Nephron (organoid): ENCODE results near the gene ACSF3.

Experiments used
- H3K27ac Mint-ChIP-seq, 3 experiments: 2 replicates each; pipeline ENCODE4 v1.8.0; 2020; ENCODE audit warnings: mixed read lengths in 3 of 3, mild to moderate bottlenecking in 2 of 3, moderate library complexity in 1 of 3
- H3K27me3 Mint-ChIP-seq: 2 replicates; pipeline ENCODE4 v1.8.0; 2021; ENCODE audit warnings: low read depth, mild to moderate bottlenecking, moderate library complexity, mixed read lengths
- H3K36me3 Mint-ChIP-seq: 2 replicates; pipeline ENCODE4 v1.8.0; 2020; ENCODE audit warnings: low read depth, mixed read lengths
- H3K4me1 Mint-ChIP-seq: 2 replicates; pipeline ENCODE4 v1.8.0; 2020; ENCODE audit warnings: mixed read lengths
- H3K4me3 Mint-ChIP-seq, 3 experiments: 2 replicates each; pipeline ENCODE4 v1.8.0; 2020; ENCODE audit warnings: mild to moderate bottlenecking in 3 of 3, mixed read lengths in 3 of 3, moderate library complexity in 2 of 3
- H3K9me3 Mint-ChIP-seq: 2 replicates; pipeline ENCODE4 v1.8.0; 2020; ENCODE audit warnings: mixed read lengths
- TF ChIP-seq, protein P1 (sequence below), 3 experiments: fragments of 200-600 bp; sonication (generic); IDR thresholded peaks; one replicate each; pipeline ENCODE4 v1.5.0; 2021; ENCODE audit warnings: antibody characterized with exemption in 3 of 3; ENCODE audit not compliant: unreplicated experiment in 3 of 3

The ACSF3 gene

DNA sequence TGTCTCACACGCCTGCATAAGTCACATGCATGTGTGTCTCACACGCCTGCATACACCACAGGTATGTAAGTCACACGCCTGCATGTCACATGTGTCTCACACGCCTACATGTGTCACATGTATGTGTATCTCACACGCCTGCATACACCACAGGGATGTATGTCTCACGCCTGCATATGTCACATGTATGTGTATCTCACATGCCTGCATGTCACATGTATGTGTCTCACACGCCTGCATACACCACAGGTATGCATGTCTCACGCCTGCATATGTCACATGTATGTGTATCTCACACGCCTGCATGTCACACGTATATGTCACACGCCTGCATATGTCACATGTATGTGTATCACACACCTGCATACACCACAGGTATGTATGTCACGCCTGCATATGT, 64.1 kb downstream of the ACSF3 start:
- Mint-ChIP-seq H3K4me1 (peaks cover 8% of the 10 kb centered on the region), H3K36me3 (peaks cover under 1% of the 10 kb centered on the region), H3K4me3 (no peak overlapping the region), H3K27ac (no peak overlapping the region), H3K9me3 (no peaks in the 10 kb centered on the region), H3K27me3 (peaks cover 10% of the 10 kb centered on the region)
- TF ChIP-seq, protein P1, sequence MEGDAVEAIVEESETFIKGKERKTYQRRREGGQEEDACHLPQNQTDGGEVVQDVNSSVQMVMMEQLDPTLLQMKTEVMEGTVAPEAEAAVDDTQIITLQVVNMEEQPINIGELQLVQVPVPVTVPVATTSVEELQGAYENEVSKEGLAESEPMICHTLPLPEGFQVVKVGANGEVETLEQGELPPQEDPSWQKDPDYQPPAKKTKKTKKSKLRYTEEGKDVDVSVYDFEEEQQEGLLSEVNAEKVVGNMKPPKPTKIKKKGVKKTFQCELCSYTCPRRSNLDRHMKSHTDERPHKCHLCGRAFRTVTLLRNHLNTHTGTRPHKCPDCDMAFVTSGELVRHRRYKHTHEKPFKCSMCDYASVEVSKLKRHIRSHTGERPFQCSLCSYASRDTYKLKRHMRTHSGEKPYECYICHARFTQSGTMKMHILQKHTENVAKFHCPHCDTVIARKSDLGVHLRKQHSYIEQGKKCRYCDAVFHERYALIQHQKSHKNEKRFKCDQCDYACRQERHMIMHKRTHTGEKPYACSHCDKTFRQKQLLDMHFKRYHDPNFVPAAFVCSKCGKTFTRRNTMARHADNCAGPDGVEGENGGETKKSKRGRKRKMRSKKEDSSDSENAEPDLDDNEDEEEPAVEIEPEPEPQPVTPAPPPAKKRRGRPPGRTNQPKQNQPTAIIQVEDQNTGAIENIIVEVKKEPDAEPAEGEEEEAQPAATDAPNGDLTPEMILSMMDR (IDR thresholded peaks at IDR 0.05; ENCODE audit: unreplicated experiment in 3 of 3), result no peak

DNA sequence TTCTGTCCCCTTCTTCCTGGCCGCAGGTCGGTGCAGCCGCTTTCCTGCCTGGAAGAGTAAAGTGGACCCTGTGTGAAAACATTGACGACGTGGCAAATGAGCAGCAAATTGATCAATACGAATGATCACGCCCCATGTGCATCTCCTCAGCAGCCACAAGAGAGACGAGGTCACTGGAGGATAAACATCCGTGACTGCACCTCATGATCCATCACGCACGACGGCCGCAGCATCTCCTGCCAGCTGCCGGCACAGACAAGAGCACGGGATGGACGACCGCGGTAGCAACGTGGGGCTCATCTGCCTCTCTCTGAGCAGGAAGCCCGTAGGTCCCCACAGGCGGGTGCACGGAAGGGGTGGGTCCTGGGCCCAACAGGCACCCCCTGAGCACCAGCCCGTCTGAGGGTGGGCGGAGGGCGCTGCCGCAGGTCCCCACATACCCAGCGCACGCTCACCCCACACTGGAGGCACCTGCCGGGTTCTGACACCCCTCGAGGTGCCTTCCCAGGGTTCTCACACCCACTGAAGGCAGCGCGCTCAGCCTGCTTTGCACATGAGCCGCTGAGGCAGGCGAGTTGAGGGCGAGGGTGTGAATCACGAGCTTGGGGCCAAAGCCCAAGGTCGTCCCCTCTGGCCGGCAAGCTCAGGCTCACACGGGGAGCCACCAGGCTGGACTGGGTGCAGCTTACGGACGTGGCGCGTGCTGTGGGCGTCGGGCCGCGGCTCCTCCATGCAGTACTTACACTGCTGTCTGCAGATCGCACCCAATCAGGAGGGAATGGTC, 65.6 kb downstream of the ACSF3 start:
- Mint-ChIP-seq H3K9me3 (no peaks in the 10 kb centered on the region), H3K27me3 (peaks cover 10% of the 10 kb centered on the region), H3K36me3 (no peaks in the 10 kb centered on the region), H3K4me3 (no peak overlapping the region), H3K4me1 (peaks cover 10% of the 10 kb centered on the region), H3K27ac (no peak overlapping the region)
- TF ChIP-seq, protein P1 (IDR thresholded peaks at IDR 0.05; ENCODE audit: unreplicated experiment in 3 of 3), result no peak

DNA sequence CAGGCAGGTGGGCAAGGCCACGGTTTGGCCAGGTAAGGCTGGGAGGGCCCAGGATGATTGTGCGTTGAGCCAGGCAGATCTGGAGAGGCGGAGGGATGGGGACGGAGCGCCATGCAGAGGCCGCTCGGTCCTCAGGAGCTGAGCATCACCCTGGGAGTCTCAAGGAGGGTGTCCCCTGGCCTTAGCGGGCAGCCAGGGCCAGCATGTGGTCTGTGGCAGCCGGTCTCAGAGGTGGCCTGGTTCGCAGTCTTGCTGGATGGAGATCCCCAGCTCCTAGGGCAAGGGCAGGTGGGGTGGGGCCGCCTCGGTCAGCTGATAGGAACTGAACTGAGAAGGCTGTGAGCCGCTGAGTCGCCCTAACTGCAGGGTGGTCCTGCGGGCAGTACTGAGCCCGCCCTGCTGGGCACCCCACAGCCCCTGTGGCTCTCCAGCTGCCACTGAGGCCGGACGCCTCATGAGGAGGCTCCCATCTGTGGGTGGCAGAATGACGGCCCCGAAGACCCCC, 66.2 kb downstream of the ACSF3 start:
- H3K27ac Mint-ChIP-seq, result no peak overlapping the region
- no peaks in the 10 kb centered on the region for H3K9me3 Mint-ChIP-seq
- TF ChIP-seq, protein P1 (IDR thresholded peaks at IDR 0.05; ENCODE audit: unreplicated experiment in 3 of 3), result no peak
- H3K4me1 Mint-ChIP-seq, result peaks cover 14% of the 10 kb centered on the region
- no peak overlapping the region for H3K4me3 Mint-ChIP-seq
- H3K27me3 Mint-ChIP-seq, result peaks cover 10% of the 10 kb centered on the region
- H3K36me3 Mint-ChIP-seq, result no peaks in the 10 kb centered on the region

DNA sequence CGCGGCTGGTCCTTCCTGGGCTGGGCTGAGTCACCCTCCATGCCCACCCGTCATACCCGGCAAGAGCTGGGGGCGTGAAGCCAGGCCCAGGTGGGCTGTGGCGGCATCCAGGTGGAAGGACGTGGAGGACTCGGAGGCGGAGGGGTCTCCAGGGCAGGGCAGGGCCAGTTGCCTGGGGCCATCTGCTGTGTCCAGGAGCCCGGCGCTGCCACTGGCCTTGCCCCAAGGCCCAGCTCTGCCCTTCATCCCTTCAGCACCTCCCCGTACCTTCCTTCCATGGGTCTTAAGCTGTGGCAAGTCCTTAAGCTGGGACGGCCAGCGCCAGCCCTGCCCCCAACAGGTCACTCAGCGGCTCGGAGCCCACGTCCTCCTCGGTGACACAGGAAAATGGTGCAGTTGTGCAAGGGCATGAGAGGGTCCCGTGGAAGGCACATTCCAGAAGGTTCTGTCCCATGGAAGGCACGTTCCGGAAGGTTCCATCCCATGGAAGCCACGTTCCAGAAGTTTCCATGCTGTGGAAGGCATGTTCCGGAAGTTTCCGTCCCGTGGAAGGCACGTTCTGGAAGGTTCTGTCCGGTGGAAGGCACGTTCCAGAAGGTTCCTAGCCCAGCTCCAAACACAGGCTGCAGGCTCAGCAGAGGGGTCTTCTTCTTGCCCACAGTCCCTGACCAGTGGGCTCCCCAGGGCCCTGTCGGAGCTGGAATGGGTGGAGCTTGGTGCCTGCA, 67.5 kb downstream of the ACSF3 start:
- Mint-ChIP-seq H3K9me3 (no peaks in the 10 kb centered on the region), H3K27me3 (peaks cover 10% of the 10 kb centered on the region), H3K4me3 (no peak overlapping the region)

DNA sequence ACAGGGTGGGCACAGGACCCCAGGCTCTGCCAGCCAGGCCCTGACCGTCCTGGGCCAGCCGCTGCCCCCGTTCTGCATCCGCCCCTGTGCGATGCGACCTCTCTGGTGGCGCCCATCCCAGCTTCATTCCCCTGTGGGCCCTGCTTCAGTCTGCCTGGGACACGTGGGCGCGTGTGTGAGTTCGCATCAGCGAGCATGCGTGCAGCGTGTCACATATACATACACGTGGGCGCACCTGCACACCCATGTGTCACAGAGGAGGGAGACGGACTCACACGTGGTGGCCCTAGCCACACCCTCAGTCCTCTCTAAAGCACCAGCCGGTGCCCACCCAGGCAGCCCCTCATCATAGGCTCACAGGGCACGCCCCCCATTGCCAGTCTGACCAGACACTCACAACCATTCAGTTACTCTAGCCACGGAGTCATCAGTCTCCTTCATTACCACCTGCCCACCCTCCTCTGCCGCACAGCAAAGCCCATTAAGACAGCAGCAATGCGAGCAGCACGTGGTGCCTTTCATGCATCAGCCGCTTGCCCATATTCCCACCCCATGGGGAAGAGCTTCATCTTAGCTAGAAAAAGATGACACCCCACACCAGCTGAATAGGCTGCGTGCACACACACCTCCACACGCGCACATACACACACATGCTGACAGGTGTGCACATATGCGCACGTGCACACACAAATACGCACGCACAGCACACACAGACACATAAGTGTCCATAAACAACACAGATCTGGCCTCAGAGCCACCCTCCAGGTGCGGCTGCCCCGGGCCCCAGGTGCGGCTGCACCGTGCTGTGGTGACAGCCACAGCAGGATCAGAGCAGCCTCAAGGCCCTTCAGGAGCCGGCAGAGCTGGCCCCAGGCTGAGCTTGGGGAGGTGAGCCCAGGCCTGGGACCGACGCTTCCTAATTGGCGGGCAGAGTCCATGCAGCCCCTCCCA, 68.4 kb downstream of the ACSF3 start:
- H3K27me3 Mint-ChIP-seq, result peaks cover 10% of the 10 kb centered on the region
- peak overlapping the region in 1 of 3 experiments; percentile 7 for H3K27ac Mint-ChIP-seq
- H3K4me1 Mint-ChIP-seq, result peaks cover 6% of the 10 kb centered on the region
- TF ChIP-seq, protein P1 (IDR thresholded peaks at IDR 0.05; ENCODE audit: unreplicated experiment in 3 of 3), result no peak
- H3K36me3 Mint-ChIP-seq, result no peaks in the 10 kb centered on the region
- H3K4me3 Mint-ChIP-seq, result peak overlapping the region in 1 of 3 experiments; percentile 27
- no peaks in the 10 kb centered on the region for H3K9me3 Mint-ChIP-seq

More for the DNA sequence above, 67.5 kb downstream of the ACSF3 start:
- H3K36me3 Mint-ChIP-seq, result no peaks in the 10 kb centered on the region
- H3K27ac Mint-ChIP-seq, result no peak overlapping the region
- TF ChIP-seq, protein P1 (IDR thresholded peaks at IDR 0.05; ENCODE audit: unreplicated experiment in 3 of 3), result no peak
- peaks cover 6% of the 10 kb centered on the region for H3K4me1 Mint-ChIP-seq
